Measurements from ENCODE around the gene ATP5IF1.
A peak's percentile ranks its signal among the peaks of the same experiment; 100 is the strongest.

ATP5IF1 gene

DNA sequence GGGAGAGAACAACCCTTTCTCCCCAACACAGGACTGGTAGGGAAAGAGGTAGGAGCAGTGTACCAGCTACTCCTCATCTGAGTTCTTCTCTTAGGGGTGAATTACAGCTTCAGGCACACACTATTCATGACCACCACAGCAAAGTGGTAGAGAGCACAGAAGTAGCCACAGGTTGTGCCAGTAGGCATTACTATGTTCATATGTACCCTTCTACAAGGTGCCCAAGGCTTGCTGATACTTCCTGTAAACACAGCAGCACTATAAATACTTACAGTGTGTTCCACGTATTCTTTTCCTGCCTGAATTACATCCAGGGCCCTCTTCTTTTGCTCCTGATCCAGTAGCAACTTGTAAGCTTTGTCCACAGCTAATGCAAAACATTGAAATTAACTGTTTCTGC lies 26.2 kb upstream of the ATP5IF1 start:
- no peak for DNase-seq (ENCODE audit: low read depth)
- no peak overlapping the region for H3K4me3 ChIP-seq (replicated peaks; ENCODE audit: low read depth, low read length)
- TF ChIP-seq, protein P1, sequence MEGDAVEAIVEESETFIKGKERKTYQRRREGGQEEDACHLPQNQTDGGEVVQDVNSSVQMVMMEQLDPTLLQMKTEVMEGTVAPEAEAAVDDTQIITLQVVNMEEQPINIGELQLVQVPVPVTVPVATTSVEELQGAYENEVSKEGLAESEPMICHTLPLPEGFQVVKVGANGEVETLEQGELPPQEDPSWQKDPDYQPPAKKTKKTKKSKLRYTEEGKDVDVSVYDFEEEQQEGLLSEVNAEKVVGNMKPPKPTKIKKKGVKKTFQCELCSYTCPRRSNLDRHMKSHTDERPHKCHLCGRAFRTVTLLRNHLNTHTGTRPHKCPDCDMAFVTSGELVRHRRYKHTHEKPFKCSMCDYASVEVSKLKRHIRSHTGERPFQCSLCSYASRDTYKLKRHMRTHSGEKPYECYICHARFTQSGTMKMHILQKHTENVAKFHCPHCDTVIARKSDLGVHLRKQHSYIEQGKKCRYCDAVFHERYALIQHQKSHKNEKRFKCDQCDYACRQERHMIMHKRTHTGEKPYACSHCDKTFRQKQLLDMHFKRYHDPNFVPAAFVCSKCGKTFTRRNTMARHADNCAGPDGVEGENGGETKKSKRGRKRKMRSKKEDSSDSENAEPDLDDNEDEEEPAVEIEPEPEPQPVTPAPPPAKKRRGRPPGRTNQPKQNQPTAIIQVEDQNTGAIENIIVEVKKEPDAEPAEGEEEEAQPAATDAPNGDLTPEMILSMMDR (IDR thresholded peaks at IDR 0.05; ENCODE audit: low read length, missing control alignments) = no peak

DNA sequence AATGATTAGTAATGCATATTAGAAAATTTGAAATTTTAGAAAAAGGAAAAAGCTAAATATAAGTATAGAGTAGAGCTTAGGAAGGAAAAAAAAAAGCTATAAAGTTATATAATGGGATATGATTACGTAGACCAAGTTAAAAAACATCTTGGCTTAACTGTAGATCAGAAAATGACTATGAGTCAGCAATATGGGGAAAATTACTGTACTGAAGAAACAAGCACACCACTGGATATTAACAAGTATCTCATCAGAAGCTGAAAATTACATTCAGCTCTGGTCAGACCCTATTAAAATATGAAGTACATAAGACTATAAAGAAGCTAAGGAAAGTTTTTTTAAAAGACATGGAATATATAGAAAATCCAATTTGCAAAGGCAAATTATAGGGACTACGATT lies 22.6 kb upstream of the ATP5IF1 start:
- TF ChIP-seq, protein P1 (IDR thresholded peaks at IDR 0.05; ENCODE audit: low read length, missing control alignments) = no peak
- DNase-seq (ENCODE audit: low read depth) = no peak
- no peak overlapping the region for H3K4me3 ChIP-seq (replicated peaks; ENCODE audit: low read depth, low read length)

DNA sequence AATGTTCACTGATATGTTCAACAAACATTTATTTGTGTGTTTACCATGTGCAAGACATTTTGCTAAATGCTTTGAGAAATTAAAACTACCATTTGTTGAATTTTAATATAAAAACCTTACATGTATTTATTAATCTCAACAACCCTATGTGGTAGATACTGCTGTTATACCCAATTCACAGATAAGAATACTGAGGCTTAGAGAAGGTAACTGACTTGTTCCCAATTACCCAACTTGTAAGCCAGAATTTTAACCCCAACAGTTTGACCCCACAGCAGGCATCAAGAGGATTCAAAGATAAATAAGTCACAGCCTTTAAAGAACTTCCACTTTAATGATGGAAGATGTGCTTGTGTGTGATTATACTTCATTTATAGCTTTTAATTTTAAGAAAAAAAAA lies 6.8 kb upstream of the ATP5IF1 start:
- no peak for DNase-seq (ENCODE audit: low read depth)
- TF ChIP-seq, protein P1 (IDR thresholded peaks at IDR 0.05; ENCODE audit: low read length, missing control alignments) = no peak
- H3K4me3 ChIP-seq (replicated peaks; ENCODE audit: low read depth, low read length) = no peak overlapping the region

DNA sequence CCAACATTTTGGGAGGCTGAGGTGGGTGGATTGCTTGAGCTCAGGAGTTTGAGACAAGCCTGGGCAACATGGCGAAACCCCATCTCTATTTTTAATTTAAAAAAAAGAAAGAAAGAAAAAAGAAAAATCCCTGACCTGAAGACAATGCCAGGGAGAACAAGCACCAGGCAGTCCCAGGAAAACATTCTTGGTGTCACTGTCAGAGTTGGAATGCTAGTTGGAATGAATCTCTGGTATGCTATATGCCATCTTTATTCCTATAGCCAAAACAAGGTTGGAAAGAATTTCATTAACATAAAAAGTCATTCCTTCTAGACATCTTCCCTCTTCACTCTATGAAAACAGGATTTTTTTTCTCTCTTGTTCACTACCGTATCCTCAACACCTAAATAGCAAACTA lies 5.9 kb upstream of the ATP5IF1 start:
- no peak overlapping the region for H3K4me3 ChIP-seq (replicated peaks; ENCODE audit: low read depth, low read length)
- DNase-seq (ENCODE audit: low read depth) = no peak
- TF ChIP-seq, protein P1 (IDR thresholded peaks at IDR 0.05; ENCODE audit: low read length, missing control alignments) = no peak

DNA sequence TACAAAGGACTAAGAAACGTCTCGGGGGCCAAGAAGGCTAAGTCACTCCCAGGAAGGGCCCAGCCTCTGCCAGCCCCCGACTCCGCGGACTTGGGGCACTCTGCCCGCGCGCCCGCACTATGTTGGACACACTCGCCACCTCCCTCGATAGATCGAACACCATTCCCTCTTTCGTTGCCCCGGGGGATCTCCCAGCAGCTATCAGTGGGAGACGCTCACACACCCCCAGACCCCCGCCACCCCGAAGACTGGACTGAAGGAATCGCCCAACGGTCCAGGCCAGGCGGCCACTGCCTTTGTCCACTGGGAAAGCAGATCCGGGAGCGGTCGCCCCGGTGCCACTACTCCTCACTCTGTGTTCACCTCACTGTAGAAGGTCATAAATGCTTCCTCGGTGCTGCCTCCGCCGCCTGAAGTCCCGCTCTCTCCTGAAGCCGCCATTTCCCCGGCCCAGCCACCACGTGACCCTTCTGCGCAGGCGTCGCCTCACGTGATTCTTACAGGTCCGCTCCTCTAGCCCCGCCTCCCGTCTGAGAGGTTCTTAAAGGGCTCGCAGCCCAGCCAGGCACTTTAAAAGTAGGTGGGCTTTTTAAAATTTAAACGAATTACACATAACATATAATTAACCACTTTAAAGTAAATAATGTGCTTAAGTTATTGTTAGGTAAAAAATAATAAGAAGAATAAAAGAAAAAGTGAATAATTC lies 3.2 kb upstream of the ATP5IF1 start, which contains the start of gene DNAJC8:
DNAJC8 (minus strand) TSS at position 472 of the 706 bp plus-strand sequence; CDS start at position 441, 31 bp downstream.
- H3K4me3 ChIP-seq (replicated peaks; ENCODE audit: low read depth, low read length) = peak within 1 kb of the TSS; percentile 100
- peak; percentile 94 for DNase-seq (ENCODE audit: low read depth)
- TF ChIP-seq, protein P1 (IDR thresholded peaks at IDR 0.05; ENCODE audit: low read length, missing control alignments) = no peak

DNA sequence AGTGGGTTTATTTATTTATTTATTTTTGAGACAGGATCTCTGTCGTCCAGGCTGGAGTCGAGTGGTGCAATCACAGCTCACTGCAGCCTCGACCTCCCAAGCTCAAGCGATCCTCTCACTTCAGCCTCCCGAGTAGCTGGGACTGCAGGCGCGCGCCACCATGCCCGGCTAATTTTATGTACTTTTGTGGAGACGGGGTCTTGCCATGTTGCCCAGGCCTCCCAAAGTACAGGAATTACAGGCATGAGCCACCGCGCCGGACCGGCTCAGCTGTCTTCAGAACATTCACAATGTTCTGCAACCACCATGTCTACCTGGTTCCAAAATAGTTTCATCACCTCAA lies 2.7 kb upstream of the ATP5IF1 start:
- TF ChIP-seq, protein P1 (IDR thresholded peaks at IDR 0.05; ENCODE audit: low read length, missing control alignments) = no peak
- no peak for DNase-seq (ENCODE audit: low read depth)
- no peak overlapping the region for H3K4me3 ChIP-seq (replicated peaks; ENCODE audit: low read depth, low read length)
